Mammary epithelial cell (primary cell): Measurements from ENCODE around the gene ANTXR2.

Source experiments
- CTCF ChIP-seq, 2 donors: IDR thresholded peaks in 1 of 2; conservative IDR thresholded peaks in 1 of 2; 2 replicates each; pipeline ENCODE4 v1.5.1; 2011 to 2012; ENCODE audit warnings: inconsistent platforms in 2 of 2, low read length in 2 of 2, mild to moderate bottlenecking in 2 of 2, control low read depth in 1 of 2, low read depth in 1 of 2; ENCODE audit not compliant: insufficient read depth in 1 of 2; ENCODE audit errors: extremely low read depth in 1 of 2
- EZH2 ChIP-seq: IDR thresholded peaks from 2 replicates; pipeline ENCODE4 v1.6.1; 2012; ENCODE audit warnings: low read length, inconsistent platforms, borderline replicate concordance

- TF ChIP-seq CTCF (conservative IDR thresholded peaks at IDR 0.05 in 1 of 2, IDR thresholded peaks at IDR 0.05 in 1 of 2; ENCODE audit: extremely low read depth in 1 of 2, insufficient read depth in 1 of 2, low read depth in 1 of 2, low read length in 2 of 2), result no peak
- TF ChIP-seq EZH2, result no peak
Observed at GRCh38 chr4:80027611-80028010, 45.4 kb downstream of the ANTXR2 start.
